GM21390 (cell line): Measurements from ENCODE around the gene B4GALNT1.
A peak's percentile ranks its signal among the peaks of the same experiment; 100 is the strongest.
"Not testable (repeated sequence)": the region's sequence is repeated elsewhere in the genome, so short reads cannot be mapped to it uniquely, and the experiment has no call there.

Source experiments
- ATAC-seq: cut with Tn5 transposase; IDR thresholded peaks from one replicate; pipeline ENCODE4 v1.9.1; 2021; ENCODE audit not compliant: unreplicated experiment

Gene B4GALNT1

DNA sequence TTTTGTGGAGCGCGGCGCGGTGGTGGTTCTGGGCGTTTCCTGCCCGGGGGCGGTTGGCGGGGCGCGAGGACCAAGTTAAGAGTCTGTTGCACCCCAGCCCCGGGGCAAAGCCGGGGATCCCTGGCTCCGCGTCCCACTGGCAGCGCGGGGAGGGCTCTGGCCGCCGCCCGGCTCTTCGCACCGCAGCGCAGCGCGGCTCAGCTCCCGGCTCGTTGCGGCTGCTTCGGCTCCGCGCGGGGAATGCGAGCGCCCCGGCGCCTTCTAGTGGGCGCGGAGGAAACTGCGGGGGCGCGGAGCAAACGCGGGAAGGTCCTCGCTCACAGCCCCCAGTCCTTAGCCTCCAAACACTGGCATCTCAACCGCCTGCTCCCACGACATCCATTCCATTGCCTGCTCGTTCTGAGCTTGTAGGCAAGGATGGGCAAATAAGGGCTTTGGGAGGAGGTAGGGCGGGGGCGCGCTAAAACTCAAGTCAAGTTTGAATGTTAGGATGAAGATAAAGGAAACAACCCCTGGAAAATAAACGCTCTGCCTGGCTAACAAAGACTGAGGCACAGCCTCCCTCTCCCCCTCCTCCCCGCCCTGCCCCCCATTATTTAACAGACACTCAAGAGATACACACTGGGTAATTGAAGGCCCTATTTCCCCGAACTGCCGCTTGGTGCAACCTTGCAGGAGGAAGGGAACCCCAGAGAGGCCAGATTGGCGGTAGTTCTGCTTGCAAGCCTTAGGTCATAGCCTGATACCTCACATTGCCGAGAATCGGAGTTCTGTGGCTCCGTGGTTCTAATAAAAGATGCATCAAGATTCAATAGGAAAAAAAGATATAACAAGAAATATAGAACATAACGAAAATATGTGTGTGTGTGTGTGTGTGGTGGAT is at the start of gene B4GALNT1:
TSS of gene B4GALNT1 (minus strand) at position 244 of the 883 bp plus-strand sequence. CDS start 1,069 bp downstream, outside the sequence.
- peak; percentile 83 for ATAC-seq

GRCh38 chr12:57679697-57680096 is 46.7 kb upstream of the B4GALNT1 start:
- ATAC-seq = no peak

DNA sequence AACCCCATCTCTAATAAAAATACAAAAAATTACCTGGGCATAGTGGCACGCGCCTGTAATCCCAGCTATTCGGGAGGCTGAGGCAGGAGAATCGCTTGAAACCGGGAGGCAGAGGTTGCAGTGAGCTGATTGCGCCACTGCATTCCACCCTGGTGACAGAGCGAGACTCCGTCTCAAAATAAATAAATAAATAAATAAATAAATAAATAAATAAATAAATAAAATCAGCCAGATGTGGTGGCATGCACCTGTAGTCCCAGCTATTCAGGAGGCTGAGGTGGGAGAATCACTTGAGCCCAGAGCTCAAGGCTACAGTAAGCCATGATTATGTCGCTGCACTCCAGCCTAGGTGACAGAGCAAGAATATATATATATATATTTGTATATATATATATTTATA is 44.9 kb upstream of the B4GALNT1 start:
- ATAC-seq = not testable (repeated sequence)

DNA sequence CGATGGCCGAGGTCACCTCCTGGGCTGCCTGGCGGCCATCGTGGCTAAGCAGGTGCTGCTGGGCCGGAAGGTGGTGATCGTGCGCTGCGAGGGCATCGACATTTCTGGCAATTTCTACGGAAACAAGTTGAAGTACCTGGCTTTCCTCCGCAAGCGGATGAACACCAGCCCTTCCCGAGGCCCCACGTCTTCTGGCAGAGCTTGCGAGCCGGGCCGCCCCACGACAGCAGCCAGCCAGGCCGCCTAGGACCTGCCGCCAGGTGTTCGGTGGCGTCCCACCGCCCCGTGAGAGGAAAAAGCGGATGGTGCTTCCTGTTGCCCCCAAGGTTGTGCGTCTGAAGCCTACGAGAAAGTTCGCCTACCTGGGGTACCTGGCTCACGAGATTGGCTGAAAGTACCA is 41.7 kb upstream of the B4GALNT1 start:
- no peak for ATAC-seq

DNA sequence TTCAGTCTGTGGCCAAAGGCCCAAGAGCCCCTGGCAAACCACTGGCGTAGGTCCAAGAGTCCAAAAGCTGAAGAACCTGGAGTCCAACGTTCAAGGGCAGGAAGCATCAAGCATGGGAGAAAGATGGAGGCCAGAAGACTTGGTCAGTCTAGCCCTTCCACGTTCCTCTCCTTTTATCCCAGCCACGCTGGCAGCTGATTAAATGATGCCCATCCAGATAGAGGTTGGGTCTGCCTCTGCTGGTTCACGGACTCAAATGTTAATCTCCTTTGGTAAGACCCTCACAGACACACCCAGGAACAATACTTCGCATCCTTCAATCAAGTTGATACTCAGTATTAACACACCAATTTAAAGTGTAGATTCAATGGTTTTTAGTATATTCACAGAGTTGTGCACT is 39.8 kb upstream of the B4GALNT1 start:
- no peak for ATAC-seq

GRCh38 chr12:57671811-57672210 is 38.8 kb upstream of the B4GALNT1 start:
- ATAC-seq = not testable (repeated sequence)

- ATAC-seq = not testable (repeated sequence)
Observed at GRCh38 chr12:57669691-57670090, 36.7 kb upstream of the B4GALNT1 start.

DNA sequence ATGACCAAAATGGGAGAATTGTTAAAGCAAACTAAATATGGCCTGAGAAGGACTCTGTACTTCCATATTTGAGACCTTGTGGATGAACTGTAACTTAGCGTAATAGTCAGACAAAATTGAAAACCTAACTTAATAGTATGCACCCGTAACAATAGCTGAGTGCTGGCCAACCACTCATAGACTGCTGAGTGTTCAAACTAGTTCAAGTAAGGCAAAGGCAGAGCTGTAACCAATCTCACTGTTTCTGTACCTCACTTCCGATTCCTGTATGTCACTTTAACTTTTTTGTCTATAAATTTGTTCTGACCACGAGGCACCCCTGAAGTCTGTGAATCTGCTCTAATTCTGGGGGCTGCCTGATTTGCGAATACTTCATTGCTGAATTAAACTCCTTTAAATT is 33.9 kb upstream of the B4GALNT1 start:
- no peak for ATAC-seq

- ATAC-seq = not testable (repeated sequence)
Observed at GRCh38 chr12:57665066-57665820, 32.2 kb upstream of the B4GALNT1 start.

GRCh38 chr12:57661376-57661775 is 28.4 kb upstream of the B4GALNT1 start:
- ATAC-seq = no peak

- ATAC-seq = no peak
Observed at GRCh38 chr12:57658890-57659289, 25.9 kb upstream of the B4GALNT1 start.

DNA sequence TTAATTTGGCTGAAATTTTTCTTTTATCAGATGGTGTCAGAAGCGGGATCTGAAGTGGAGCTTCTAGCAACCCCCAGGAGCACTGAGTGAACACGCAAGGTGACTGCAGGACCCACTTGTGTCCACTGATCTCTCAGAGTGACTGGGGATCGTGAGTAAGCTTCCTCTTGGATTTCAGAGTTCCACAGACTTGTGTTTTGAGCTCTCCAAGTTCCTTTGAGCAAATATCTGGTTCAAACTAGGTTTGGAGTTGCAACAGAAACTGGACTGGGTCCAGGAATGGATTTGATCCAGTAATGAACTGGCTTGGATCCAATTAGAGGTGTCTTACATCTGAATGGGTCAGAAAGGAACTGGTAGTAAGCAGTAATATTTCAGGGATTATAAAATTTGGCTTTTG is 24.7 kb upstream of the B4GALNT1 start:
- ATAC-seq = no peak

GRCh38 chr12:57656408-57656807 is 23.4 kb upstream of the B4GALNT1 start:
- ATAC-seq = not testable (repeated sequence)

- ATAC-seq = no peak
Observed at GRCh38 chr12:57655541-57656240, 22.7 kb upstream of the B4GALNT1 start.

- no peak for ATAC-seq
Observed at GRCh38 chr12:57654042-57654441, 21.0 kb upstream of the B4GALNT1 start.

DNA sequence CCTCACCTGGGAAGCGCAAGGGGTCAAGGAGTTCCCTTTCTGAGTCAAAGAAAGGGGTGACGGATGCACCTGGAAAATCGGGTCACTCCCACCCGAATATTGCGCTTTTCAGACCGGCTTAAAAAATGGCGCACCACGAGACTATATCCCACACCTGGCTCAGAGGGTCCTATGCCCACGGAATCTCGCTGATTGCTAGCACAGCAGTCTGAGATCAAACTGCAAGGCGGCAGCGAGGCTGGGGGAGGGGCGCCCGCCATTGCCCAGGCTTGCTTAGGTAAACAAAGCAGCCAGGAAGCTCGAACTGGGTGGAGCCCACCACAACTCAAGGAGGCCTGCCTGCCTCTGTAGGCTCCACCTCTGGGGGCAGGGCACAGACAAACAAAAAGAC is 13.7 kb upstream of the B4GALNT1 start:
- ATAC-seq = not testable (repeated sequence)

DNA sequence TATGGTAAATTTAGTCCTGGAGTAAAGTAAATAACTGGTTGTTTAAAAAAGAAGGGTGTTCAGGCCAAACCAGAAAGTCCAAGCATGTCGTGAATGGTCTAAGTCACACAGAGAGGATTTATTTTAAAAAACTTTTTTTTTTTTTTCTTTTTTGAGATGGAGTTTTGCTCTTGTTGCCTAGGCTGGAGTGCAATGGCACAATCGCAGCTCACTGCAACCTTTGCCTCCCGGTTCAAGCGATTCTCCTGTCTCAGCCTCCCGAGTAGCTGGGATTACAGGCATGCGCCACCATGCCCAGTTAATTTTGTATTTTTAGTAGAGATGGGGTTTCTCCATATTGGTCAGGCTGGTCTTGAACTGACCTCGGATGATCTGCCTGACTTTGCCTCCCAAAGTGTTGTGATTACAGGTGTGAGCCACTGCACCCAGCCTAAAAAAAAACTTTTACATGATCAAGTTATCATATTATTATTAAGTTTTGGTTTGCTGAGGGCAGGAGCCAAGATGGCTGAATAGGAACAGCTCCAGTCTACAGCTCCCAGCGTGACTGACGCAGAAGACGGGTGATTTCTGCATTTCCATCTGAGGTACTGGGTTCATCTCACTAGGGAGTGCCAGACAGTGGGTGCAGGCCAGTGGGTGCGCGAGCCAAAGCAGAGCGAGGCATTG is 13.1 kb upstream of the B4GALNT1 start:
- ATAC-seq = not testable (repeated sequence)

DNA sequence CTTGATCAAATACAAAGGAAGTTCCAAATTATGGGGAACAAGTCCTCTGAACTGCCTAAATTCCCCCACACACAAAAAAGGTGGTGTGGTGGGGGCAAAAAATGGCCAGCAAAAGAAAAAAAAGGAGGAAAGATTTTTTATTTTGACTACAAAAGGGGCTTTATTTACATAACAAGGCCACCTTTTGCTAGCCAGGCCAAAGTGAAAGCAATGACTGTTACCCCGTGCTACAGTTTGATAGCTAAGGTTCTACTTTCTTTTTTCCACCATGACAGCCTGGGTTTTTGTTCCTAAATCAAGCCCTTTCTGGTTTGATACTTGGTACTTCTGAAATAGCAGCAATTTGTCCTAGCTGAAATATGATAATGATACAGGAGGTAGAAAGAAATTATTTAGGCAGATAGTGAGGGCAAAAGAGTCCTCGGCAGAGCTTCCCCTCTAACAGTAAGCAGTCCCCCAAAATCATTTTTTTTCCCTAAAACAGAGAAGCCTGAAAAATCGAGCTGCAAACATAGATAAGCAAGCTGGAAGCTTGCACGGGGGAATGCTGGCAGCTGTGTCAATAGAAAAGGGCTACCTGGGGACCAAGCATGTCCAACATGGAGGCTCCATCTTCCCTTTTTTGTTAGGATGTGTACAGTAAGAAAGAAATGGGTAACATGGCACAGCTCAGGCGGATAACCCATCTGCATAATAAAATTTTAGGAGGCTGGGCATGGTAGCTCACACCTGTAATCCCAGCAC is 8.9 kb upstream of the B4GALNT1 start:
- ATAC-seq = no peak

DNA sequence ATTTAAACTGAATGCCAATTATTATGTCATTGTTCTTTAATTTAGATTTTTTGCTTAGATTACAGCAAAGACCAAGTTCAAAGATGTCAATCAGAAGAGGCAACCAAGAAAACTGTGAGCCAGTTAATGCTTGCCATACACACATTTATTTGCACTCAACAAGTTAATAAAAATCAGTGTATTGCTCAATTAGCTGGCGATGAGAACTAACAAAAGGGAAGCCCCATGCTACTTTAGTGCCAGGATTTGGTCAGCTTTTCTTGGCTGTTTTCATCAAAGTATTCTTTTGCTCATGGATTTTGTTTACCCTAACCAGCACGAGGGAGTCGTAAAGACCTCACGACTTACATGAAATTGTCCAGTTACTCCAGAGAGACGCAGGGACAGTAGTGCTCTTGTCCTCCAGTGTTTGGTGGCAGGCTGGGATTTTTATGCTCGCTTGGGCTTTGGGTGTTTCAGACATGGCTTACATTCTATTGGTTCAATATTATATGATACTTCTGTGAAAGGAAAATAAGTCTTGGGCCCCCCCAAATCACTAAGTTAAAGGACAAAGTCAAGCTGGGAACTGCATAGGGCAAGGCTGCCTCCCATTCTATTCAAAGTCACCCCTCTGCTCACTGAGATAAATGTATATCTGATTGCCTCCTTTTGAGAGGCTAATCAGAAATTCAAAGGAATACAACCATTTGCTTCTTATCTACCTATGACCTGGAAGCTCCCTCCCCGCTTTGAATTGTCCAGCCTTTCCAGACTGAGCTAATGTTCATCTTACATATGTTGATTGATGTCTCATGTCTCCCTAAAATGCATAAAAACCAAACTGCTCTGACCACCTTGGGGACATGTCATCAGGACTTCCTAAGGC is 7.4 kb upstream of the B4GALNT1 start:
- ATAC-seq = no peak
